Hepatocyte (in vitro differentiated cells): ENCODE data around the gene ST14.

Source experiments
- EZH2 ChIP-seq: fragments of 200-600 bp; sonication (generic); IDR thresholded peaks from 2 replicates; pipeline ENCODE4 v1.6.1; 2016; ENCODE audit warnings: antibody characterized with exemption, mild to moderate bottlenecking, borderline replicate concordance
- EZH2phosphoT487 ChIP-seq: fragments of 200-600 bp; sonication (generic); IDR thresholded peaks from one replicate; pipeline ENCODE4 v1.6.1; 2018; ENCODE audit warnings: antibody characterized with exemption, mild to moderate bottlenecking, low read depth, moderate library complexity; ENCODE audit not compliant: unreplicated experiment, severe bottlenecking
- TF ChIP-seq, protein P1 (sequence below): fragments of 200-600 bp; sonication (generic); IDR thresholded peaks from 2 replicates; pipeline ENCODE4 v1.5.1; 2016; ENCODE audit warnings: antibody characterized with exemption, mild to moderate bottlenecking; ENCODE audit not compliant: poor library complexity

DNA sequence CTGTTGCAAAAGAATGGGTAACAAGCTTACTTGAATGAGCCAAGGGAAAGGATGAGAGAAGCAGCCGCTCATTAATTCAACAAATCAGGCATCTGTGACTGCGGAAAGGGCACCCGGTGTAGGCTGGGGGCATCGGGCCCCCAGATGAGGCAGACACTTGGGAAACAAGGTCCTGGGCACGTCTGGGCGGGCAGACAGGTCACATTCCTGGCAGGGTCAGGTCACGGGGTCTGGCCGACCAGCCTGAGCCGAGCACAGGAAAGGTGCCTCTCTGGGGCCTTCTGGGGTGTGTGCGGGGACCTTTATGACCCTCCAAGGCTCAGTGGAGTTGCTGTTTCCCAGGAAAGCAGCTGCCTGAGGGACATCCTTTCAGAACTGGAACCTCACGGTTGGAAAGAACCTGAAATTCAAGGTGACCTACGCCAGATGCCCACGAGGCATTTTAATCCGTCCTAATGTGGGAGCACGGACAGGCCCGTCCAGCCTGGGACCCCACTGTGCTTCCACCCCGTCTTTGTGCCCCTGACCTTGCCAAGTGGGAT lies 57.1 kb downstream of the ST14 start:
- TF ChIP-seq, protein P1, sequence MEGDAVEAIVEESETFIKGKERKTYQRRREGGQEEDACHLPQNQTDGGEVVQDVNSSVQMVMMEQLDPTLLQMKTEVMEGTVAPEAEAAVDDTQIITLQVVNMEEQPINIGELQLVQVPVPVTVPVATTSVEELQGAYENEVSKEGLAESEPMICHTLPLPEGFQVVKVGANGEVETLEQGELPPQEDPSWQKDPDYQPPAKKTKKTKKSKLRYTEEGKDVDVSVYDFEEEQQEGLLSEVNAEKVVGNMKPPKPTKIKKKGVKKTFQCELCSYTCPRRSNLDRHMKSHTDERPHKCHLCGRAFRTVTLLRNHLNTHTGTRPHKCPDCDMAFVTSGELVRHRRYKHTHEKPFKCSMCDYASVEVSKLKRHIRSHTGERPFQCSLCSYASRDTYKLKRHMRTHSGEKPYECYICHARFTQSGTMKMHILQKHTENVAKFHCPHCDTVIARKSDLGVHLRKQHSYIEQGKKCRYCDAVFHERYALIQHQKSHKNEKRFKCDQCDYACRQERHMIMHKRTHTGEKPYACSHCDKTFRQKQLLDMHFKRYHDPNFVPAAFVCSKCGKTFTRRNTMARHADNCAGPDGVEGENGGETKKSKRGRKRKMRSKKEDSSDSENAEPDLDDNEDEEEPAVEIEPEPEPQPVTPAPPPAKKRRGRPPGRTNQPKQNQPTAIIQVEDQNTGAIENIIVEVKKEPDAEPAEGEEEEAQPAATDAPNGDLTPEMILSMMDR = no peak
- TF ChIP-seq EZH2 (no peak), EZH2phosphoT487 (no peak)
